GM19372 (cell line): ENCODE data around the gene LRRC14B.
"Not testable (repeated sequence)": the region's sequence is repeated elsewhere in the genome, so short reads cannot be mapped to it uniquely, and the experiment has no call there.

ENCODE experiments used
- ATAC-seq: cut with Tn5 transposase; IDR thresholded peaks from one replicate; pipeline ENCODE4 v1.9.1; 2021; ENCODE audit warnings: mild to moderate bottlenecking, low read depth, moderate library complexity; ENCODE audit not compliant: unreplicated experiment

Gene LRRC14B

GRCh38 chr5:159448-160172, 31.7 kb upstream of the LRRC14B start:
- ATAC-seq = no peak

GRCh38 chr5:160173-160510, 31.2 kb upstream of the LRRC14B start:
- ATAC-seq = no peak

GRCh38 chr5:160921-161802, 30.1 kb upstream of the LRRC14B start:
- no peak for ATAC-seq

GRCh38 chr5:161803-162110, 29.5 kb upstream of the LRRC14B start:
- no peak for ATAC-seq

GRCh38 chr5:162190-162564, 29.1 kb upstream of the LRRC14B start:
- no peak for ATAC-seq

- no peak for ATAC-seq
These were observed 28.5 kb upstream of the LRRC14B start for GRCh38 chr5:162565-163337.

- no peak for ATAC-seq
These were observed 28.0 kb upstream of the LRRC14B start for GRCh38 chr5:163338-163620.

- no peak for ATAC-seq
These were observed 27.5 kb upstream of the LRRC14B start for GRCh38 chr5:163841-164240.

GRCh38 chr5:164244-164643, 27.1 kb upstream of the LRRC14B start:
- ATAC-seq = no peak

- ATAC-seq = not testable (repeated sequence)
These were observed 26.5 kb upstream of the LRRC14B start for GRCh38 chr5:164783-165182.

GRCh38 chr5:166441-167372, 24.6 kb upstream of the LRRC14B start:
- ATAC-seq = no peak

GRCh38 chr5:167511-167910, 23.8 kb upstream of the LRRC14B start:
- ATAC-seq = no peak

- ATAC-seq = no peak
These were observed 23.2 kb upstream of the LRRC14B start for GRCh38 chr5:167982-168660.

- no peak for ATAC-seq
These were observed 22.1 kb upstream of the LRRC14B start for GRCh38 chr5:169071-169727.

GRCh38 chr5:169728-170094, 21.6 kb upstream of the LRRC14B start:
- ATAC-seq = no peak

- no peak for ATAC-seq
These were observed 20.1 kb upstream of the LRRC14B start for GRCh38 chr5:170971-171800.

- no peak for ATAC-seq
These were observed 19.4 kb upstream of the LRRC14B start for GRCh38 chr5:171801-172331.

- no peak for ATAC-seq
These were observed 18.9 kb upstream of the LRRC14B start for GRCh38 chr5:172421-172820.
